Muscle of back (tissue), 13 donors: ENCODE results near the gene PLEKHM1. TPM values are rescaled to one million over a fixed set of nuclear protein-coding genes. Genes with fewer than 3 reads are reported as not detected.
"Not testable (repeated sequence)": the region's sequence is repeated elsewhere in the genome, so short reads cannot be mapped to it uniquely, and the experiment has no call there.

ENCODE experiments used
- DNase-seq, 3 donors: peaks; one replicate each; pipeline versions ENCODE4 v3.0.0 to v3.0.0-alpha.2; 2013
- long read RNA-seq, 9 donors: transcript quantifications; one replicate each; lab custom pipeline, GENCODE V29; 2026
- polyA plus RNA-seq, 10 donors: library from polyadenylated mRNA; unstranded; fragments of 120-200 nt; gene quantifications; one replicate each; pipeline ENCODE4 v1.2.1, GENCODE V29; 2013; ENCODE audit not compliant: insufficient read length in 10 of 10

Gene PLEKHM1
- polyA plus RNA-seq: 10 to 100 TPM in 6 of 10 donors, 1 to 10 TPM in 4; 7.1 to 14.8 (median 10.7) TPM
- long read RNA-seq, donor 1: 0 reads
- long read RNA-seq, donor 2: 0 reads
- long read RNA-seq, donor 3: 0 reads
- long read RNA-seq, donor 4: 0 reads
- long read RNA-seq, donor 5, partial matches to known transcripts: 0 of 1 reads
- long read RNA-seq, donor 5, other reads (novel, unspliced or antisense): 0 of 1 reads
- long read RNA-seq, donor 6, full-length matches to known transcripts: 2 of 2 reads
- long read RNA-seq, donor 6, partial matches to known transcripts: 0 of 2 reads
- long read RNA-seq, donor 6, other reads (novel, unspliced or antisense): 0 of 2 reads
- long read RNA-seq, donor 7: 0 reads
- long read RNA-seq, donor 8: 0 reads
- long read RNA-seq, donor 9: 0 reads

- peak; percentile 58 to 88 (median 74) for DNase-seq
Measured at GRCh38 chr17:45490615-45491433, at the start of gene PLEKHM1. PLEKHM1 (minus strand) TSS chr17:45490721; CDS start chr17:45482484, 8,237 bp downstream.

DNA sequence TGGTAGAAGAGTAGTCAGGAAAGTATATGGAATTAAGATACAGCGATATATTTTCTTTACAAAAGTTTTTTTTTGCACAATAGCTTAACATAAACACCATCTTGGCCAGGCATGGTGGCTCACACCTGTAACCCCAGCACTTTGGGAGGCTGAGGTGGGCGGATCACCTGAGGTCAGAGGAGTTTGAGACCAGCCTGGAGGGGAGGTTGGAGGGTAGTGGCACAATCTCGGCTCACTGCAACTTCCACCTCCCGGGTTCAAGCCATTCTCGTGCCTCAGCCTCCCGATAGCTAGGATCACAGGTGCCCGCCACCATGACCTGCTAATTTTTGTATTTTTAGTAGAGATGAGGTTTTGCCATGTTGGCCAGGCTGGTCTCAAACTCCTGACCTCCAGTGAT is 47.6 kb upstream of the PLEKHM1 start:
- not testable (repeated sequence) for DNase-seq

DNA sequence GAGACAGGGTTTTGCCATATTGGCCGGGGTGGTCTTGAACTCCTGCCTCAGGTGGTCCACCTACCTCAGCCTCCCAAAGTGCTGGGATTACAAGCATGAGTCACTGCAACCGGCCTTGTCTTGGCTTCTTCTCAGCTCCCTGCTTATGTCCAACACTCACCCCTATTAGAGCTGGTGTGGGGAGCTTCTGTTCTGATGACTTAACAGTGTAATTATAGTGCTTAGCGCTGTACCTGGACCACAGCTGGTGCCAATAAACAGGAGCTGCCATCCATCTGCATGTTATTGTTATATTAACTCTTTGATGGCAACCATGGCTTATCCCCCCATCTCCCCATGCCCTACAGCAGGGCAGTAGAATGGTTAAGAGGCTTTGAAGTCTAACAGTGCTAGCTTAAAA is 15.6 kb upstream of the PLEKHM1 start:
- not testable (repeated sequence) for DNase-seq

DNA sequence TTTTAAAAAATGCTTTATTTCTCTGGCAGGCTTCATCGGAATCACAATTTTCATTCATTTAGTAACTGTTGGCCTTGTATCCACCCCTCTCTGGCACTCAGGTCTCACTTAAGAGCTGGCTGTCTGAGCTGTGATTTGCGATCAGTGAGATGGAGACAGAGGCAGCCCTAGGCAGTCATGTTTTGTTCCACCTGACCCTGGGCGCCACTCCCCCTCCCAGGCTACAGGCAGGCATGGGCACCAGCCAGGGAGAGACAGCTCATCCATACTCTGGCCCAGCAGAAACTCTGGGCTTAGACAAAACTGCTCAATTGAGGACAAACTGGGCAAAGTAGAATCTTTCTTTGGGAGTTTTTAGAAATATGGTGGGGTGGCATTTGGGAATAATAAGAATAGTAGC is 14.7 kb upstream of the PLEKHM1 start:
- DNase-seq: not testable (repeated sequence)

- peak in 1 of 3 donors; percentile 2 for DNase-seq
Measured at GRCh38 chr17:45501092-45501707, 10.7 kb upstream of the PLEKHM1 start.

GRCh38 chr17:45500478-45500877 is 10.0 kb upstream of the PLEKHM1 start:
- DNase-seq: not testable (repeated sequence)

DNA sequence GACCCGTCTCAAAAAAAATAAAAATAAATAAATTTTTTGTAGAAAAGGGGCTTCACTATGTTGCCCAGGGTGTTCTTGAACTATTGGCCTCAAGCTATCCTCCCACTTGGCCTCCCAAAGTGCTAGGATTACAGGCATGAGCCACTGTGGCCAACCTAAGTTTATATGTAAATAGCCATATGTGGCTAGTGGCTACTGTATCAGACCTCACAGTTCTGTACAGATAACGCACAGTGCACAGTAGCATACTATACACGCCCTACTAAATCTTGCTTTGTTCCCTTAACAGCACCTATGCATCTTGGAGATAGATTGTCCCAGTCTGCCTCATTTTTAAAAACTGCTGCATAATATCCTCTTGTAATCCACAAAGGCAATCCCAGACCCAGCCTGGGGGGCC is 8.7 kb upstream of the PLEKHM1 start:
- not testable (repeated sequence) for DNase-seq

DNA sequence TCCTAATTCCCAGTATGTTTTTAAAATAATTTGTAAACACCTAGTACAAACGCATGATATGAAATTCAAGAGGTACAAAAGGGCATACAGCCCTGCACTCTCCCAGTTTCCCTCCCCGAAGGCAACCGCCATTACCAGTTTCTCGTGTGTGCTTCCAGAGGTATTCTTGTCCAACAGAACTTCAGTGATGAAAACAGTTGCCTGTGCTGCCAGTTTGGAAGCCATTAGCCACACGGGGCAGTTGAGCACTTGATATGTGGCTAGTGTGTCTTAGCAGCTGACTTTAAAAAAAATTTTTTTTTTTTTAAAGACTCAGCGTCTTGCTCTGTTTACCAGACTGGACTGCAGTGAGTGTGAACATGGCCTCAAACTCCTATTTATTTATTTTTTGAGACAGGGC is 7.9 kb upstream of the PLEKHM1 start:
- DNase-seq: not testable (repeated sequence)

- DNase-seq: not testable (repeated sequence)
Measured at GRCh38 chr17:45497449-45497848, 6.9 kb upstream of the PLEKHM1 start.

GRCh38 chr17:45496507-45496906 is 6.0 kb upstream of the PLEKHM1 start:
- not testable (repeated sequence) for DNase-seq

DNA sequence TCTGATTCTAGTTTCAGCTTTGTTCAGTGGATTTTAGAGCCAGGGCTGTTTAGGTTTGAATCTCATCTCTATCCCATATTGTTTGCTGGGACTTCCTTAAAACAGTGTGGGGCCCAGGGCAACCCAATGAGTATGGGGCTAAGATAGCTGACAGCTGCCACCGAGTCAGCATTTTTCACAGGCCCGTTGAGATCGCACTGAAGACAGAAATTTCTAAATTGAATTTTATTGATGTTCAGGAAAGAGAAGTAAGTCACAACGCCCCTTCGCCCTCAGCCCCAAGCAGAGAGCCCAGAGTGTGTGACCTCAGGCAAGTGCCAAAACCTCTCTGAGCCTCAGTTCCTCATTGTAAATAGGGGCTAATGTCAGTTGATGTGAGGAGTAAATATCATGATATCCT is 4.0 kb upstream of the PLEKHM1 start:
- peak in 1 of 3 donors; percentile 6 for DNase-seq

DNA sequence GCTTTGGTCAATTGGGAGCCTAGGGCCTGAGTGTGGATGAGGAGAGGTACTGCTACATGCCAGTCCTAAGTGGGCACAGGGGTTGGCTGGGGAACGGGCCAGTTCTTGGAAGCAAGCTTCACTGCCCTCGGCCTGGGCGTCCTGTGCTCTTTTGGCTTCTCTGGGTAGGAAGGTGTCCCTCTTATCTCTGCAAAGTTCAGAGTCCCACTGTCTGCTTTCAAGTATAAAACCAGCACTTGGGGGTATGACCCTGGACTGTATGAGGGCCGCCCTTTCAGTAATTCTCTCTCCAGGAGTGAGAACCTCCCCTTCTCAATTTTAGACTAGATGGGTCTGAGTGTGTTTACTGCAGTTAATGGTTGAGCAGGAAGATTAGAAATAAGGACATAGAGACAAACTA is 1.6 kb upstream of the PLEKHM1 start:
- DNase-seq: not testable (repeated sequence)

DNA sequence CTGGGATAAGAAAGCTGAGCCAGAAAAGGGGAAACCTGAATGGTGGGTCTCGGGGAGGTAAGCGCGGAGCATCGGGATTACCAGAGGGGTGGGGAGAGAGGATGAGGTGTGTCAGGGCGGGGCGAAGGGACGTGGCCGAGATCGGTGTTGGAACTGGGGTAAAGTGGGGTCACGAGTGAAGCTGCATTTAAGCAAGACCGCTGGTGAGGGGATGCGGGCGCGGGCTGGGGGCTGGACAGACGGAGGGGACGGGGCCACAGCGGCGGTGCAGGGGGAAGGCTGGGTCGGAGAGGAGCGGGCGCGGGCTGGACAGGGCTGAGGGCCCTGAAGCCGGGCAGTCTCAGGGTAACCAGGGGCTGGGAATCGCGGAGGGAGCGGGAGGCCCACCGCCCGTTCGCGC is 323 bp downstream of the PLEKHM1 start:
- peak in 1 of 3 donors; percentile 6 for DNase-seq

GRCh38 chr17:45487704-45488103 is 2.8 kb downstream of the PLEKHM1 start:
- peak; percentile 26 to 54 (median 52) for DNase-seq

- not testable (repeated sequence) for DNase-seq
Measured at GRCh38 chr17:45483591-45484216, 6.8 kb downstream of the PLEKHM1 start.

DNA sequence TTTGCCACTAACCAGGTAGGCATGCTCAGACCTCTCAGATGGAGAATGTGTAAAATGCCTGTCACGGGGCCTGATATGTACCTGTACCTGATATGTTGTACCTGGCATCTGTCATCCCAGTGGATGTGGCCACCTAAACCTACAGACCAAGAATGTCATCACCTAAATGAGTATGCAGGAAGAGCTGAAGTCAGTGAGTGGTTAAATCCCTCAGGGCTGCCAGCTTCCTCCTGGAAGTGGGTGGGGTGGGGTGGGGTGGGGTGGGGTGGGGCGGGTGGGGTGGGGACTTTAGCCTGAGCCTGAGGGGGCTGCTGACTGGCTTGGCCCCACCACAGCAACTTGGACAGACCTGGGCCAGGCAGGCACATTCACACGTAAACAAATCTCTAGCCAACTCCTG is 7.3 kb downstream of the PLEKHM1 start:
- DNase-seq: not testable (repeated sequence)

DNA sequence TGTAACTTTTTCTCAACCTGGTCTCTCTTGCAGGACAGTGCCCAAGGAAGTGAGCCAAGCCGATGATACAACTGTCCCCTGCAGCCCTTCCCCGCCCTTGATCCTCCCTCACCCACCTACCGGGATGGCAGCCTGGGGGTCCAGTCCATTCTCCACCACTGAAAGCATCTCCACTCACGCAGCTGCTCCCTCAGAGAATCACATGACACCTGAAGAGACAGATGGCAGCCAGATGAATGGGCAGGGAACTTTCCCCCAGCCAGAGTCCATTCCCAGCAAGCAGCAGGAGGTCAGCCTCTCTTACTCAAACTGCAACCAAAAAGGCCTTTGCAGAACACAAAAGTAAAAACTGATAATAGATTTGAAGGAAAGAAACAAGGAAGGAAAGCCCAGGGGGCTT is 8.2 kb downstream of the PLEKHM1 start:
- DNase-seq: not testable (repeated sequence)

DNA sequence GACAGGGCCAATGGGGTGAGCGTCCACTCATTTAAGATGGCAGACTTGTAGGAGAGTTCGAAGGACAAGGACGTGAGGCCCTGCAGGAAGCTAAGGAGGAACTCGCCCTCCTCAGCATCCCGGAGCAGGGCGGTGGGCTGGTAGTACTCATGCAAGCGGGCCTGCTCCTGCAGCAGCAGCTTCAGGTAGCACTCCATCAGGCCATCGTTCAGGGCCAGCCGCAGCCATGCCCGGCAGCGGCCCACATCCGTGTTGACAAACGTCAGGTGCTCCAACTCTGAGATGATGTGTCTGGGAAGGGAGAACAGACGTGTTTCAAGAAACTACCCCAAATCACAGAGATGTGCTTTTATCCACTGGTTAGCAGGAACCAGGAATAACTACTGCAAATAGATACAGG is 15.1 kb downstream of the PLEKHM1 start:
- DNase-seq: not testable (repeated sequence)

DNA sequence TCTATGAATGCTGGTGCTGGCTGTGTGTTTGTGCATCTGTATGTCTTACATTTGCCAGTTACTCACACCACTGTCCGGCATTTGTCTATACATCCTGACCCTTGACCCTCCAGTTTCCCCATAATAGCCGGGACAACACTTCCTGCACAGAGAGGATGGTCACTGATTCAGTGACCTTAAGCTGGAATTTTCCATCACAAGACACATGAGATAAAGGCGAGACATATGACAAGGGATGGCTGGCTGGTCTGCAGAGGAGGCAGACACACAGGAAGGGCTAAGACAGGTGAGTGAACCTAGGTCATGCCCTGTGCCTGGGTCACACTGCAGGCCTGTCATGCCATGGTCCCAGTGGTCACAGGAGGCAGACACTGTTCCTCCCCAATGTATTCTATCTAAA is 18.3 kb downstream of the PLEKHM1 start:
- DNase-seq: not testable (repeated sequence)

- not testable (repeated sequence) for DNase-seq
Measured at GRCh38 chr17:45469204-45469563, 21.3 kb downstream of the PLEKHM1 start.

- DNase-seq: not testable (repeated sequence)
Measured at GRCh38 chr17:45468293-45469203, 22.0 kb downstream of the PLEKHM1 start.
